SK-N-MC (cell line): ENCODE measurements around the gene ZFYVE28.

Source experiments
- EZH2 ChIP-seq: fragments of 200-600 bp; sonication (generic); IDR thresholded peaks from one replicate; pipeline ENCODE4 v1.6.1; 2017; ENCODE audit warnings: antibody characterized with exemption
- FOXP2 ChIP-seq: optimal IDR thresholded peaks from 2 replicates; pipeline ENCODE3; 2011; ENCODE audit warnings: mild to moderate bottlenecking, moderate library complexity; ENCODE audit not compliant: insufficient read depth; ENCODE audit errors: extremely low read length, control extremely low read depth
- POLR2AphosphoS5 ChIP-seq: IDR thresholded peaks from 2 replicates; pipeline ENCODE4 v1.6.1; 2012; ENCODE audit warnings: mild to moderate bottlenecking, low read depth, low read length, borderline replicate concordance

DNA sequence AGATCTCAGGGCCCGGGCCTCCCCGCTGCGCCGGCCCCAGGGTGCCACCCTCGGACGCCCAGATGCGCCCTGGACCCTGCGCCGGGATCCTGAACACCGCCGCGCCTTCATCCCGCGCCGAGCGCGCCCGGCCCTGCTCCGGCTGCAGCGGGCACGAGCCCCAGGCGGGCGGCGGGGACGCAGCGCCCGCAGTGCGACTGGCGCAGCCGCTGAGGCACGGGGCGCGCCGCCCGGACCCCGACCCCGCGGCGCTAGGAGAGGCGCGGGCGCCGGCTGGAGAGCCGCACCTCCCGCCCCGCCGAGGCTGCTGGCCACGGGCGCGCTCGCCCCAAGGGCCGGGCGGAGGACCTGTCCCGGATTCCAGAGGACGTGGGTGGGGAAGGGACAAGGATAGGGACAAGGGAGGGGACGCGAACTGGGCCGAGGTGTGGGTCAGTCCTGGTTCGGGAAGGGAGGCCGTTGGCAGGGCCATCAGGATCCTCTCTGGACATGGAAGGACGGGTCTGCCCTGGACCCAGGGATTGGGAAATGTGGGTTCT is 1.1 kb downstream of the ZFYVE28 start:
- no peak for TF ChIP-seq POLR2AphosphoS5
- TF ChIP-seq EZH2: no peak
- TF ChIP-seq FOXP2: no peak
